Dedifferentiated amniotic fluid mesenchymal stem cell (primary cell): ENCODE measurements around the gene FDXR.

Experiments
- DNase-seq: peaks from one replicate; pipeline ENCODE4 v3.0.0-alpha.2; 2016; ENCODE audit errors: extremely low spot score

FDXR gene

GRCh38 chr17:74898376-74898946, 25.7 kb upstream of the FDXR start:
- DNase-seq = no peak

GRCh38 chr17:74893936-74894671, 21.3 kb upstream of the FDXR start:
- no peak for DNase-seq

GRCh38 chr17:74892974-74893911, 20.4 kb upstream of the FDXR start, which contains the start of gene FADS6:
FADS6 (minus strand) TSS chr17:74893633; CDS start chr17:74893595, 38 bp downstream.
- DNase-seq = no peak

- no peak for DNase-seq
These were observed 19.4 kb upstream of the FDXR start for GRCh38 chr17:74892013-74892841.

GRCh38 chr17:74890554-74890953, 17.8 kb upstream of the FDXR start:
- DNase-seq = no peak

GRCh38 chr17:74888469-74888868, 15.7 kb upstream of the FDXR start:
- DNase-seq = no peak

GRCh38 chr17:74883241-74883745, 10.5 kb upstream of the FDXR start:
- DNase-seq = no peak

GRCh38 chr17:74882517-74883240, 9.9 kb upstream of the FDXR start:
- no peak for DNase-seq

- no peak for DNase-seq
These were observed 8.3 kb upstream of the FDXR start for GRCh38 chr17:74881073-74881472.

- no peak for DNase-seq
These were observed 6.5 kb upstream of the FDXR start for GRCh38 chr17:74879308-74879707.

GRCh38 chr17:74878658-74879057, 5.9 kb upstream of the FDXR start:
- DNase-seq = no peak

GRCh38 chr17:74877592-74878548, 5.1 kb upstream of the FDXR start:
- DNase-seq = no peak

GRCh38 chr17:74875977-74876593, 3.3 kb upstream of the FDXR start:
- DNase-seq = no peak

GRCh38 chr17:74875155-74875976, 2.6 kb upstream of the FDXR start:
- DNase-seq = no peak

- DNase-seq = no peak
These were observed 1.8 kb upstream of the FDXR start for GRCh38 chr17:74874615-74875037.

GRCh38 chr17:74873874-74874614, 1.2 kb upstream of the FDXR start:
- DNase-seq = no peak
